Measurements from ENCODE around the gene ASAP2. TPM values are rescaled to one million over a fixed set of nuclear protein-coding genes. Genes with fewer than 3 reads are reported as not detected.
A peak's percentile ranks its signal among the peaks of the same experiment; 100 is the strongest.

ASAP2 gene
- total and polyA plus RNA-seq, 9 of the 15 experiments (the other 6 are each of a cell fraction or from before 2014, with no cell fraction given), result 0.06 to 4.3 (median 3.1) TPM

GRCh38 chr2:9268301-9269080 is 61.9 kb downstream of the ASAP2 start:
- Histone ChIP-seq H2AFZ (ENCODE audit: low read depth, low read length) (no peak overlapping the region), H3K9me1 (ENCODE audit: control insufficient read depth, insufficient read depth, low read length) (no peaks in the 10 kb centered on the region), H3K36me3 (ENCODE audit: control insufficient read depth, insufficient read depth, low read length) (no peaks in the 10 kb centered on the region), H3K4me1 (replicated peaks in 1 of 2; ENCODE audit: control insufficient read depth in 2 of 2, insufficient read depth in 2 of 2, low read length in 2 of 2) (peaks cover 0 to 5% of the 10 kb centered on the region in 2 experiments; a peak in 1 of 5 replicates), H3K9ac (ENCODE audit: insufficient read depth in 1 of 2, low read depth in 2 of 2, low read length in 2 of 2) (no peak overlapping the region; a peak in 1 of 4 replicates), H3K79me2 (ENCODE audit: control insufficient read depth, insufficient read depth, low read length) (no peaks in the 10 kb centered on the region), H3K4me3 (no peak overlapping the region), H3K27ac (ENCODE audit: extremely low read depth, low read depth, low read length) (no peak overlapping the region), H4K20me1 (replicated peaks; ENCODE audit: control insufficient read depth, insufficient read depth, low read length) (no peaks in the 10 kb centered on the region), H3K27me3 (ENCODE audit: control insufficient read depth in 2 of 2, insufficient read depth in 2 of 2, low read length in 2 of 2) (peaks cover 0 to 6% of the 10 kb centered on the region in 2 experiments; a peak in 2 of 5 replicates), H3K9me3 (replicated peaks; ENCODE audit: control insufficient read depth, insufficient read depth, low read depth, low read length) (no peaks in the 10 kb centered on the region), H3K4me2 (ENCODE audit: insufficient read depth, low read length) (no peak overlapping the region)
- 30% methylated on average over 18 of the region's 18 CpGs for WGBS (ENCODE audit: insufficient coverage, low coverage, missing lambda C conversion rate)
- intact Hi-C loops (cut with micrococcal nuclease), result no loop called here
- POLR2A ChIA-PET, result interaction anchor here (0.9 kb wide), 1 partner anchor 36 kb away, joined by 5 read pairs; no protein-coding TSS in a partner anchor
- no TSS peak for BruUV-seq (replicated peaks)
- ATAC-seq (peak; percentile 56; the same call in 2 of the 3 replicates), DNase-seq (ENCODE audit: extremely low read depth in 1 of 4, low spot score in 3 of 4) (no peak), FAIRE-seq (no peak)
- CTCF ChIA-PET (ENCODE audit: low intra/inter-chr PET ratio), result no interaction called here
- in situ Hi-C loops (cut with MboI), result no loop called here
- TF ChIP-seq FOXM1 (IDR thresholded peaks at IDR 0.05; ENCODE audit: low read depth) (no peak), FOXM1 (CRISPR knock-in tag; IDR thresholded peaks at IDR 0.05; ENCODE audit: low read depth) (no peak), ATF6 (CRISPR knock-in tag; IDR thresholded peaks at IDR 0.05) (no peak), SPI1 (IDR thresholded peaks at IDR 0.05; ENCODE audit: borderline replicate concordance, low read depth, low read length) (no peak), CBX5 (IDR thresholded peaks at IDR 0.05; ENCODE audit: borderline replicate concordance, low read depth) (no peak), TEAD1 (CRISPR knock-in tag; IDR thresholded peaks at IDR 0.05) (no peak), CHD1 (IDR thresholded peaks at IDR 0.05; ENCODE audit: low read length) (no peak), HMGXB4 (CRISPR knock-in tag; IDR thresholded peaks at IDR 0.05) (no peak), E2F8 (IDR thresholded peaks at IDR 0.05; ENCODE audit: low read depth, partially characterized antibody) (no peak), NBN (IDR thresholded peaks at IDR 0.05; ENCODE audit: low read depth) (no peak), YY1 (IDR thresholded peaks at IDR 0.05; ENCODE audit: borderline replicate concordance in 1 of 3, control insufficient read depth in 1 of 3, extremely low read depth in 1 of 3, insufficient read depth in 3 of 3, insufficient read length in 1 of 3, insufficient replicate concordance in 2 of 3, low read depth in 1 of 3, low read length in 2 of 3) (no peak), GABPB1 (CRISPR knock-in tag; IDR thresholded peaks at IDR 0.05) (no peak)
